NCI-H2196 treated with DMSO at 0.1 percent for 48 hours (cell line): ENCODE measurements around the gene IWS1.
"Not testable (repeated sequence)": the region's sequence is repeated elsewhere in the genome, so short reads cannot be mapped to it uniquely, and the experiment has no call there.

Experiments used
- DNase-seq: peaks from one replicate; lab custom pipeline; 2025; ENCODE audit not compliant: unreplicated experiment; lab: John Stamatoyannopoulos, UW

IWS1 gene

DNA sequence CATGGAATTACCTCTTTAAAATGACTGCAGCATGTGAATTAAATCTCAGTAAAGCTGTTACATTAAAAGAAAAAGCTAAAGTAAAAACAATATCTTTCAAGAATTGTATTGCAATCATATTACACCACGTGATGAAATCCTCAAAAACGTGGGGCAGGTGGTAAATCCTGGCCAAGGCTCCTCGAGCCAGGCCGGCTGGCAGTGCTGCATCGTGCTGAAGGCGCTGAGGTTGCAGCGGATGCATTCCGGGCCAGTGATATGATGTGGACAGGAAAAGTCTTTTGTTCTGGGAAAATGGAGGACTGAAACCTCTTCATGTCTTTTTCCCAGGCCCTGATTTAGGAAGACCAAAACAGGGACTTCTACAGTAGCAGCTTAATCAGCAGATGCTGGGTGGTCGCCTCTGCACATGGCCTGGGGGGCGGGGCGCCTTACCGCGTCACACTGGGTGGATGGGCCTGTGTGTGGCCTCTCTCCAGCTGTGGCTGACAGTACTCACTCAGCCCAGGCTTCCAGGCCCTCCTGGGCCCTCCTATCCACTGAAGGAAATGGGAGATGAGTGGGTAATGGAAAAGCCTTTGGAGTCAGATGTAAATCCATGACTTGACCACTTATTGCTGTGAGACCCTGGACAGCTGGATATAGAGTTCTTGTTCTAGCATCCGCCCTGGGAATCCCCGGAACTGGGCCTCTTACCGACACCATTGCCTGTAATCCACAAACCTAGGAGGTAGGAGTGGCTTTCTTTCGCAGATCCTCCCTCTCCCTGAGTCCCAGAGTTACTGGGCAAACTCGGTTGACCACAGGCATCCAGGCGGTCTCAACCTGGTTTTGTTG, 62.9 kb downstream of the IWS1 start:
- DNase-seq, result no peak

DNA sequence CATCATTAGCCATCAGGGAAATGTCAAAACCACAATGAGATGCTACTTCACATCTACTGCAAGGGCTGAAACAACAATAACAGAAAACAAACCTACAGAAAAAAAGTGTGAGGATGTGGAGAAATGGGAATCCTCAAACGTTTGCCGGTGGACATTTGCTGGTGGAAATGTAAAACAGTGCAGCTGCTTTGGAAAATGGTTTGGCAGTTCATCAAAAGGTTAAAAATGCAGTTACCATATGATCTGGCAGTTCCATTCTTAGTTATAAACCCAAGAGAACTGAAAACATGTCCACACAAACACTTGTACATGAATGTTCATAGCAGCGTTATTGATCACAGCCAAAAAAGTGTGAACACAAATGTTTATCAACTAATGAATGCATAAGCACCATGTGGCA, 63.8 kb downstream of the IWS1 start:
- DNase-seq, result no peak

DNA sequence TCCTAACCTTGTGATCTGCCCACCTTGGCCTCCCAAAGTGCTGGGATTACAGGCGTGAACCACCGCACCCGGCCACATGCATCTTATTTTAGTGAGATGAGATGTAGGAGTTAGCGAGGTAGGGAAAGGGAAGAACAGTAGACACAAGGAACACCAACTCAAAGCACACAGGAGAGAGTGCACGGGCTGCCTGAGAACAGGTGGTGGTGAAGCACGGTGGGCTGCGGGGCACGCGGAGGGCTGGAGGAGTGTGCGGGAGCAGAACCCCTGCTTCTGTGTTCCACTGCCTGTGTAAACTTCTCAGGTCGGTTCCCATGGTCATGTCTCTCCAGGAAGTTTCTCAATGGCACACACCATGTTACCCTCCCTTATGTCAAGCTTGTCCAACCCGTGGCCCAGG, 69.3 kb downstream of the IWS1 start:
- no peak for DNase-seq

DNA sequence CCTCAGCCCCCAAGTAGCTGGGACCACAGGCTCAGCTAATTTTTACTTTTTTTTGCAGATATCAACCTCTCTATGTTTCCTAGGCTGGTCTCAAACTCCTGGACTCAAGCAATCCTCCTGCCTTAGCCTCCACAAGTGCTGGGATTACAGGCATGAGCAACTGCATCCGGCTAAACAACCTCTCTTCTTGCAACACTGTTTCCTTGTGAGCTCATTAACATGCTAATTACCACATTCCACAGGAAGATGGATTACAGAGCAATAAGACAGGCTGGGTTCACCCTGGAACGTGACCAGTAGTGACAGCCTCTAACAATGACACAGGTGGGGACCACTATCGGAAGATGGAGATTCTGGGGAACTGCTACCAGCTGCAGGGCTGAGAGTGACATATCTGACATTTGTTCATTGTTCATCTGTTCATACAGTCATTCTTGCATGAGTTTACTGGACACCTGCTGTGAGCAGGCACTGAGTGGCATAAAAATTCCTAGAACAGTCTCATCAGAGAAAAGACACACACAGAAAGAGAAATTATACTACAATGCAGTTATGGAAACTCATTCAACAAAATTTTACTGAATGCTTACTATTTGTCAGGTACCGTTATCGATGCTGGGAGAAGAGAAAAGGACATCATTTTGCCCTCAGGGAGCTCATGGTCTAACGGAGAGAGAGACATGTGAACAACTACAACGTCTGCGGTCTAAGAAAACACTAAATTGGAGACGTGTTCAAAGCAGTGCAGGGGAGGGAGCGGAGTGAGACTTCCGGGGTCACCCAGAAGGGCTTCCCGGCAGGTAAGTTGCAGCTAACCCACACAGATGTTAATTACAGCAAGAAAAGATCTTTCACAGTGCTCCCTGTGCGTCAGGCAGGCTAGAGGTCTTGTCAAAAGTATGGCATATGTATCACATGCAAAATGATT, 70.5 kb downstream of the IWS1 start:
- no peak for DNase-seq

DNA sequence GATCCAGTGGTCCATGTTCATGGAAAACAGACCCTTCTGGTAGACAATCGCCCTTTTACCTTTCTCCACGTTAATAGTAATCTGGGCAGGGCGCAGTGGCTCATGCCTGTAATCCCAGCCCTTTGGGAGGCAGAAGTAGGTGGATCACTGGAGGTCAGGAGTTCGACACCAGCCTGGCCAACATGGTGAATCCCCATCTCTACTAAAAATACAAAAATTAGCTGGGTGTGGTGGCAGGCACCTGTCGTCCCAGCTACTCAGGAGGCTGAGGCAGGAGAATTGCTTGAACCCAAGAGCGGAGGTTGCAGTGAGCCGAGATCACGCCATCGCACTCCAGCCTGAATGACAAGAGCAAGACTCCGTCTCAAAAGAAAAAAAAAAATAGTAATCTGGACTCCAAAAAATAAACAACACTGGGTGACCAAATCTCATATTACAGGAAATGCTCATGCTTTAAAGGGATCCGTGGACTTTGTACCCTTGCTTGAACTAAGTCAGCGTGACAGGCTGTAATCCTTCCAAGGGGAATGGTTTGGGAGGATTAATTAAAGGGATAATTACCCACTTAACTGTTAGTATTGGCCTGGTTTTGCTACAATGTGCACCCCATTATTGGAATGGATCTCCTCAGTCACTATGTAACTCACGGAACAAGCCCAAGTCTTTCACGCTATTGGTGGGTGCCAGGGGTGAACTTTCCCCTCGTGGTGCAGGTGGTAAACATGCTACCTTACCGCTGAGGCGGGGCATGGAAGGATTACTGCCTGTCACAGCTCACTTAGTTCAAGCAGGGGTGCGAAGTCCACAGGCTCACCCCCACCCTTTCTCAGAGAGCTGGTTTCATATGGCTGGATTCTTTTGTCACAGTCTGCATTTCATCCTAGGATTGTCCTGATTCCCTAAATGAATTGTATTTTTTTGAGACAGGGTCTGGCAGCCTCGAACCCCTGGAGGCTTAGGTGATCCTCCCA, 71.4 kb downstream of the IWS1 start:
- DNase-seq, result no peak

DNA sequence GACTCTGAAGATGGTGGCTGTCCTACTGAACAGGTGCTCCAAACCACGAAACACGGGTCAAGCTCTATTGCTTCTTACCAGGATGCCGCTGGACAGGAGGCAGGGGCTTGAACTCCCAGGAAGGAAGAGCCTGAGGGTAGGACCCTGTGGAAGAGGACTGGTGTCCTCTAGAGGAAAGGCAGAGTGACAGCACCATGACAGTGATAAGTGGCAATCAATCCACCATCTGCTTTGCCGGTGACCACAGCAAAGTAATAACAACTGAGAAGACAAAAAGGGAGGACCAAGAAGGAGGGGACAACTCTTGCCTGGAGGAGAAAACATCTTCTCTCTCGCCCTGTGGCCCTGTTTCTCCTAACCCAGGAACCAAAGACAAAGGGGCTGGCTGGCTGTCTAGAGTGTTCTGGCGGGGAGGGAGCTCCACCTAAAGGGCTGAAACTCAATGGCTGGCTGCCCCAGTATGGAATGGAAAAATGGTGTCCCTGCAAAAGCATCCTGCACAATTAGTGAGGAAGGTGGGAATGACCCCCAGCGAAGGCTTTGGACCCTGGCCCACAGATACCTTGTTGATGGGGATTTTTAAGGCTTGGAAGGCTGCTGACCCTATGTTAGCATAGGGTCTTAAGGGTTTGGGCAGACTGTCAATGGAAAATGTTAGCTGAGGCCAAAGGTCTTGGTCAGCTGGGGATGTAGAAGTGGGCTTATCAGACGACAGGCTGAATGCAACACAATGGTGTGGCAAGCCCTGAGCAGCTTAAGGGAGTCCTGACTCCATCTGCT, 72.7 kb downstream of the IWS1 start:
- DNase-seq, result no peak

DNA sequence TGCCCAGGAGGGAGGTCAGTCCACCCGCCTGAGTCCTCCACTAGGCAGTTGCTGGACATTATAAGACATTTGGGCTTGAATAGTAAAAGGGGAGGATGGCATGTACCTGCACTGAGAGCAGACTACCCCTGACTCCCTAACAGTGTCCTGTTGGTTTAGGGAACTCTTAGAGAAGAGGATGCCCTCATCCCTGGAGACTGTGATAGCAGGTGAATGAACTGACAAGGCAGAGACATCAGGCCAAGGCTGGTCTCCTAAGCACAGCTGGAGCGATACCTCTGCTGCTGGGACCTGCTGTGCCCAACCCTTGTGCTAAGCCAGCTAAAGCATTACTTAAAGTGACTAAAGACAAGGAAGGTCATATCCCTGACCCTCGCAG, 73.3 kb downstream of the IWS1 start:
- no peak for DNase-seq

DNA sequence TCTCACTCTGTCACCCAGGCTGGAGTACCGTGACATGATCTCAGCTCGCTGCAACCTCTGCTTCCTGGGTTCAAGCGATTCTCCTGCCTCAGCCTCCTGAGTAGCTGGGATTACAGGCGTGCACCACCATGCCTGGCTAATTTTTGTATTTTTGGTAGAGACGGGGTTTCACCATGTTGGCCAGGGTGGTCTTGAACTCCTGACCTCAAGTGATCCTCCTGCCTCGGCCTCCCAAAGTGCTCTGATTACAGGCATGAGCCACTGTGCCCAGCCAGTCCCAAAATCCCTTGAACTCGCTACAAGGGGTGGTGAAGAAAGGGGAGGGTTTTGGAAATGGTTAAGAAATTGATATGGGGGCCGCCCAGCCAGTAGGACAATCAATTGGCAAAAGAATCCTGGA, 73.9 kb downstream of the IWS1 start:
- not testable (repeated sequence) for DNase-seq

DNA sequence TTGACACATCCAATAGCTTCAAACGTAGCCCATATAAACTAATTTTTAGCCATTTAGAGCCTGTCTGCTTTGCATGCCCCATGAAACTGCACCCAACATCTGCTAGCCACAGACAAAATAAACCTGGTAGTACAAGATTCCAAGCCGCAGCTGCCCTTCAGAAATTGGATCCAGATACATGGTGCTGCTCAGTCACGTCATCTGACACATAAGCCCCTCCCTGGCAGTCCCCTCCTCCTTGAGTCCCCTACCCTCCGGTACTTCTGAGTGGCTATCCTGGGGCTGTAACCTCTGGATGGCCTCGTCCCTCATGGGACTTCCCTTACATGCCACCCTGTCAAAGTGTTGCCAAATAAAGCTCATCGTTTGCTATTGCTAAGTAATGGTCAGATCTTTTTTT, 74.3 kb downstream of the IWS1 start:
- DNase-seq, result no peak

DNA sequence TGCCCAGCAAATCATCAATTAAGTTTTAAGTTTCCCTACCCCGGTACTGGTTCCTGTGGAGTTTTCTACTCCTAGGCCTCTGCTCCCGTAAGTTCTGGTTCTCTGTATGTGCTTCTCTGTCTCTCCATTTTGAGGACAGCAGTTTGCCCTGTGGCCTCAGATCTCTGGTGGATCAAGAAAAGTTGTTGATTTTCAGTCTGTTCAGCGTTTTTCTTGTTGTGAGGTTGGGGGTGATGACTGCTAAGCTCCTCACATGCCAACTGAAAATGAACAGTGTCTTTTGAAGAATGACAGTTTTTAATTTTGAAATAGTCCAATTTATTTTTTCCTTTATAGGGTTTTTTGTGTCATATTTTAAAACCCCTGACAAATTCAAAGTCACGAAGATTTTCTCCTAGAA, 76.4 kb downstream of the IWS1 start:
- DNase-seq, result no peak

DNA sequence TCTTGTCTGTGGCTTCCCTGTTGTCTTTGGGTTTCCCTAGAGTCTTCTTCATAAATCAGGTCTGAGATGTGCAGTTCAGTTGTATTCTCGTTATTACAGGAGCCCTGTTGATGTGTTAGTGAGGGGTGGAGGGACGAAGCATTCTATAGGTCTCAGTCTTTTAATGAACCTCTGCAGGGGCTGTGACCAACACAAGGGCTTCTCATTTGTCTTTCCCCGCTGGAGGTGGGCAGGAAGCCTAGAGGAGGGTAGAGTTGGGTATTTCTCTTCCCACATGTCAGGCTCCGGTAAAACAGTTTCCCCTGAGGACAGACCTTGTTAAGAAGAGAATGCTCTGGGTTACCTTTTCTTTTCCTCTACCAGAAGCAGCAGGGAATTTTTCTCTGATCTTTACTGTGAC, 76.9 kb downstream of the IWS1 start:
- DNase-seq, result no peak

DNA sequence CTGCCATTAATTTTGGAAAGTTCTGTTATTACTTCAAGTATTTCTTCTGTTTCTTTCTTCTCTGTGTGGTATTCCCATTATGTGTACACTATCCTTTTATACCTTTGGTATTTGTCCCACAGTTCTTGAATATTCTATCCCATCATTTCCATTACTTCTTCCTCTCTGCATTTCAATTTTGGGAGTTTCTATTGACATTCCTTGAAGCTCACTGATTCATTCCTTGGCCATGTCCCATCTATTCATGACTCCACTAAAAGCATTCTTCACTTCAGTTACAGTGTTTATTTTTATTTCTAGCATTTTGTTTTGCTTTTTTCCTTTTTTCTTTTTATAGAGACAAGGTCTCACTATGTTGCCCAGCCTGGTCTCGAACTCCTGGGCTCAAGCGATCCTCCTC, 77.8 kb downstream of the IWS1 start:
- no peak for DNase-seq

DNA sequence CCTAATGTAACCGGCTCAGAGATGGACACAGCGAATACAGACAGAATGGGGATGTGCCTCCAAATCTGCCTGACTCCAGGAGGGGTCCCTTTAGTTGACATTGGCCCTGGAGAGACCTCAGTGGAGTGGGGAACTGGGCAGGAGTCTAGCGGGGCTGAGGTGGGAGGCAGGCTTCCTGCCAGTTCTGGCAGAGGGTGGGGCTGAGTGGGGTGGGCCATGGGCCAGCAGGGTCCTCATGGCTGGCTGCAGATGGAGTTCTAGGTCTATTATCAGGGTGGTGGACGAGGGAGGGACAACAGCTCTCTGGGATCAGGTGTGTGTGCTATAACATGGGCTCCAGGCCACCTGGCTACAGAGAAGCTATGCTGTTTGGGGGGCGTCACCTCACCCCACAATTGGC, 86.9 kb downstream of the IWS1 start:
- no peak for DNase-seq

DNA sequence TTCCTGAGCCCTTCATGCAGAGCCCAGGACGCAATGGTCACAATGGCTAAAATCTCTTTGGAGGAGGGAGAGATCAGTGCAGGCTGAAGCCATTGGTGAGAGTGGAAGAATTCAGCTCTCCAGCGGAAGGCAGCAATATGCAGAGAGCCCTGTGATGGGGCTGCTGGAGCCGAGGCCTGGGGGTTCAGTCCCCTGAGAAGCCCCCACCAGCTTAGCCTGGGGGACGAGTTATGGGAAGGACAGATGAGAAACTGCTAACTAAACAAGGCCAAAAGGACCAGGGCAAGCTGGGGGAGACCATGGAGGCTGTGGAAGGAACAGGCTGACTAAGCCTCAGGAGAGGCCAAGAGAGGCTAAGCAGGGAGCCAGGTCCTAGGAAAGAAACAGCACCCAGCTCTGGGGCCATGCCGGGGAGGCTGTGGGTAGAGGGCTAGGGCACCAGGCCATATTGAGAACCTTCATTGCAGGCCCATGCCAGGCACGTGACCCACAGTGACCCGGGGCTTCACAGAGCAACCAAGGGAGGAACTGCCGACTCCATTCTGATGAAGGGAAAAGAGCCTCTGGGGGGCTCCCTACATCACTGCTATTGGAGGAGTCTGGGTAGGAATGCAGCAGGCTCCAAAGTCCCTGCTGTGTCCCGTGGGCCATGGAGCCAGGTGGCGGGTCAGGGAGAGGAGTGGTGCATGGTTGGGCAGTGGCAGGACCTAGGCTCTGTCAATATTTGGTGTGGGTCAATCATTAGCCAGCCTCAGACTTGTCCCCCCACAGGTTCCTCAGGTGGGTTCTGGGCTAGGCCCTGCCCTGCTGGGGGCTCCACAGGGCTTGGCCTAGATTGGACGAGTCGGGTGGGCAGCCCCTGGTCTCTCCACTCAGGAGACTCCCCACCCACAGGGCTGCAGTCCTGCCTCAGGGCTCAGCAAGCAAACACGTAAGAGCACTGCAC, 88.2 kb downstream of the IWS1 start:
- no peak for DNase-seq

DNA sequence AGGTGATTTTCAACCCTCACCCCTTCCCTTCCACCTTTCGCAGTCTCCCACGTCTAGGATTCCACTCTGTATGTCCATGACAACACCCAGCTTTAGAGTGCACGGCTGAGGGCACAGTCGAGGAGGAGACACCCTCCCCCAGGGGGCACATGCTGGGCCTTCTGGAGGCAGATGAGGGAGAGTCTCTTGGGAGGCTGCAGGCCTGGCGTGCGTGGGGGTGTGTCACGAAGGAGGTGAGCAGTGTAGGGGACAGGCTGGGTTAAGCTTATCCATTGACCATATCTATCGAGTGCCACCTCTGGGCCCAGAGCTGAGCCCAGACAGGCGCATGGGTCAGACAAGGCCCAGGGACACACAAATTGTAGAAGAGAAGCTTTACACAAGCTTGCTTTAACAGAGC, 89.2 kb downstream of the IWS1 start:
- no peak for DNase-seq

DNA sequence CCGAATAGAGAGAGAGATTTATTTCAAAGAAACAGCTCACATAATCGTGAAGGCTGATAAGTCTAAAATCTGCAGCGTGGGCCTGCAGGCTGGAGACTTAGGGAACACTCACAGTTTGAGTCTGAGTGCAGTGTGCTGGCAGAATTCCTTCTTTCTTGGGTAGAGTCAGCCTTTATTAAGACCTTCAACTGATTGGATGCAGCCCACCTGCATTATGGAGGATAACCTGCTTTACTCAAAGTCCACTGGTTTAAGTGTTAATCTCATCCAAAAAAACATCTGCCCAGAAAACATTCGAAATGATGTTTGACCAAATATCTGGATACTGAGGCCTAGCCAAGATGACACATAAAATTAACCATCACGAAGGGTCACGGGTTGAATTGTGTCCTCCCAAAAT, 91.8 kb downstream of the IWS1 start:
- DNase-seq, result no peak

DNA sequence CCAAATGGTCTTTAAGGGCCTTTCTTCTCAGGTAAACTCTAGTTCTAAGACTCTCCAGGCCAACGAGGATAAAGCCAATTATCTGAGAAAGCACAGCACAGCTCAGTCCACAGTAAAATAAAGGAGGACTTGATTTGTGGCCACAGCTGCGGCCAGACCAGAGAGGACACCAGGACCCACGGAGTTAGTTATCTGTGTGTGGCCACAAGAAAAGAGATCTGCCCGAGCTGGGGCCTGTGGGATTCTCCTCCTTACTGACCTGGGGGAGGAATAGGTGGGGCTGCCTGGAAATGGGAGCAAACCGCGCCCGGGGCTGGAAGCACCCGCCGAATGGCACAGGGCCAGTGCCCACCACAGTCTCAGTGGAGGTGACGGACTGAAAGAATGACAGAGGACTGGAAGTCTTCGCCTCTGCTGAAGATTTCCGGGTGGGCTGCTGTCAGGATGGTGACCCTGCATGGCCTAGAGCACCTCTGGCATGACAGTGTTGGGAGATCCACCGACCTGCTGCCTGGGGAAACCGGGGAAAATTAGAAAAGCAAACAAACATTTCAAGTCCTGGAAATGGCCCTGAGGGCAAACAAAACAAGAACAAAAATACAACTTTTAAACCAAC, 94.8 kb downstream of the IWS1 start:
- DNase-seq, result no peak
